ENCODE measurements around the gene GNAZ.

The GNAZ gene

DNA sequence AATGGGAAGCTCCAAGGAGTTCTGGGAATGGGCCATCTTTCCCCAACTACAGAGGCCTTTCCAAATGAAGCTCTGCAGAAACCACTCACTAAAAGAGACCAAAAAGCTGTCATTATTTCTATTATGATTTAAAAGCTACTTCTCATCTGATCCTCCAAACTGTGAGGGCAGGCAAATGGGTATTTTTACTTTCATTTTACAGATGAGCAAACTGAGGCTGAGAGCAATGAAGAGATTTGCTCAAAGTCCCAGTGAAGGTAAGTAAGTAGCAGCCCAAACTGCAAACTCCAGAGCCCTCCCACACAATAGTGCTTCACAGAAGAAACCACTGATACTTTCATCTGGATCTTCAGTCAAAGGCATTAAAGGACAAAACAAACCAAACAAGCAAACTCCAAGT, 70.1 kb downstream of the GNAZ start:
- no peak for FAIRE-seq

DNA sequence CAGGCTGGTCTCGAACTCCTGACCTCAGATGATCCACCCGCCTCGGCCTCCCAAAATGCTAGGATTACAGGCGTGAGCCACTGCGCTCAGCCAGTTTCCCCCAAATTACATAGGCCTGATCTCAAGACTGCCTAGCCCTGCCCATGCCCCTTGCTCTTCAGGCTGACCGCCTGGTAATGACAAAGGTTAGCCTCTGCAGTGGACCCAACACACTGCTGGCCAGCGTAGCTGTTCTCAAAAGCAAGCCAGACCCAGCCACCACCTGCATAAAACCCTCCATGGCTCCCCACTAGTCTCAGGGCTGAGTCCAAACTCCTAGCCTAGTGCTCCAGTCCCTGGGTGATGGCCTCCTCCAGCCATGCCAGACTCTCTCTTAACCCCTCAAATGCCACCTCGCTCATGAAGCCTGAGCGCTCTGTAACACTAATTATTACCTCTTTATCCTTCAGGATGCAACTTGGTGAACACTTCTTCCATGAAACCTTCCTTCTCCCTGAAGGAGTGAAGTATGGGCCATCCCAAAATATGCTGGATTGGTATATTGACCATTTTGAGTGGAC, 72.3 kb downstream of the GNAZ start:
- FAIRE-seq: no peak

DNA sequence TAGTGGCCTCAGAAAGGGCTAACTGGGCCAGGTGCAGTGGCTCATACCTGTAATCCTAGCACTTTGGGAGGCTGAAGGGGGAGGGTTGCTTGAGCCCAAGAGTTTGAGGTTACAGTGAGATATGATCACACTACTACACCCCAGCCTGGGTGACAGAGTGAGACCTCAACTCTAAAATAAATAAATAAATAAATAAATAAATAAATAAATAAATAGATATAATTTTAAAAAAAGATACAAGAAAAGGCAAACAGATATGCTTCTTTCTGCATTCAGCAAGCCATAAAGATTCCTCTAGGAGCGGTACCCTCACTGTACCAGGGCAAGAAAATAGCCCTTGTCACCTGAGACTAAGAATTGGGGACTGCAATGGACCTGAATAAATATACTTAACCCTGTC, 72.8 kb downstream of the GNAZ start:
- FAIRE-seq: no peak

DNA sequence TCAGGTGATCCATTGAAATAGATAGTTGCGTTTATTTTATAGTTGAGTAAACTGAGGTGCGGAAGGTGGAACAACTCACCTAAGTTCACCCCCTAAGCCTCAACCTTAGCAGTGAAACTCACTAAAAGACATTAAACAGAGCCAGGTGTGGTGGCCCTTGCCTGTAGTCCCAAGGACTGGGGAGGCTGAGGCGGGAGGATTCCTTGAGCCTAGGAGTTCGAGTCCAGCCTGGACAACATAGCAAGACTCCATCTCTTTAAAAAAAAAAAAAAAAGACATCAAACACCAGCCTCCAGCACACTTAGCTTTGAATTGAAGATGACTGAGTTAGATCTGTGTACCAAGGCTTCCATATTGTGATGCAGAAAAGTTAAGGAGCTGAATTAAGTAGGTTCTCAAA, 74.1 kb downstream of the GNAZ start:
- no peak for FAIRE-seq

DNA sequence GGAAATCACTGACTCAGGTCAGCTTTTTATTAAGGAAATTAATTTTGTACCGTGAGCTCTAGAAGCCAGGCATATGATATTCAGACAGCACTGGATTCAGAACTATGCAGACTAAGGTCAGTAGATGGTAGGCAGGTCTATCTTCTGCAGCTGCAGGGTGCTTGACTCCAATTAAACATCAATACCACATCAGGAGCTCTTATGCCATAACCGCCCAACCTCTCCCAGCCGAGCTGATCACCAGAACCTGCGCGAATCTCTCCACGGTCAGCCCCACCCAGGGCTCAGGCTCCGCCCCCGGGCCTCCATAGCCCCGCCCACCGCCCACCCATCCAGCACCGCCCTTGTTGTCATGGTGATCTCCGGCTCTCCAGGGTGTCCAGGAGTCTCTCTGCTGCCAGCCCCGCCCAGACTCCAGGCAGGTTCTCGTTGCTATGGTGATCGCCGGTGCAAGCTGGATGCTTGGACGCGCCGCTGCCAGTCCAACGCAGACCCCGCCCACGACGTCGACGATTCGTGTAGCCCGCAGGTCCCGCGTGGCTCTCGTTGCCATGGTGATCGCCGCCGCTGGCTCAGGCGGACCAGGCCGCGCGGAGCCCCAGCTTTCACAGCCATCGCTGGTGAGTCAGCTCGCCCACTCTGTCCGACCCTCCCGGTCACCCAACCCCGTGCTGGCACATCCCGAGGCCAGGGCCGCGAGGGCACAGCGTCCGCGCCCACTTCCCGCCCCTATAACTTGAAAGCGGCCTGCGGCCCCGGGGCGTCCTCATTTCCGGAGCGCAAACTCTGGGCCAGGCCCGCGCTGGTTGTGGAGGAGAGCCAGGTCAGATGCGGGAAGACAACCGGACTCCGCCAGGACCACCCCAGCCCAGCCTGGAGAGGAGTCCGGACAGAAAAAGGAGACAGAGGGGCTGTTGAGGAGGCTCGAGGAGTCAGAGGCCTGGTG, 74.9 kb downstream of the GNAZ start, which contains the start of gene RAB36:
Gene RAB36, plus strand, starts transcription at position 546 of the 946 bp plus-strand sequence. CDS start 1,140 bp downstream, outside the sequence.
- no peak for FAIRE-seq

DNA sequence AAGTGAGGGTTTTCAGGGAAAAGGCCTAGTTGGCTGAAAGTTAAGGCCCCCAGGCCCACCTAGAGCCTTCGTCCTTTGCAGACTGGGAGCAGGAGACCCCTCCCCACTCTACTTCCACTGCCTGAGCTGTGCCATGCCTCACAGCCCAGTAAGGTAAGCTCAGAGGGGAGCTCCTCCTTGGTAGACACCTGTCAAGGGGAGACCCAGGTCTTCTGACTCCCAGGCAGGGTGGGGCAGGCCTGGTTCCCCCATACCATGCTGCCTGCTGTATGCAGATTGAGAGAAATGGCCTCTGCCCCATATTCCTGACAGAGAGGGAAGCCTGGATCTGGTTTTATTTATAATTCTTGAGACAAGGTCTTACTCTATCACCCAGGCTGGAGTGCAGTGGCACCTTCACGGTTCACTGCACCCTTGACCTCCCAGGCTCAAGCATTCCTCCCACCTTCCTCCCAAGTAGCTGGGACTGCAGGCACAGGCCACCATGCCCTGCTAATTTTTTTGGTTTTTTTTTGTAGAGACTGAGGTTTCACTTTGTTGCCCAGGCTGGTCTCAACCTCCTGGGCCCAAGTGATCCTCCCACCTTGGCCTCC, 75.7 kb downstream of the GNAZ start:
- no peak for FAIRE-seq

DNA sequence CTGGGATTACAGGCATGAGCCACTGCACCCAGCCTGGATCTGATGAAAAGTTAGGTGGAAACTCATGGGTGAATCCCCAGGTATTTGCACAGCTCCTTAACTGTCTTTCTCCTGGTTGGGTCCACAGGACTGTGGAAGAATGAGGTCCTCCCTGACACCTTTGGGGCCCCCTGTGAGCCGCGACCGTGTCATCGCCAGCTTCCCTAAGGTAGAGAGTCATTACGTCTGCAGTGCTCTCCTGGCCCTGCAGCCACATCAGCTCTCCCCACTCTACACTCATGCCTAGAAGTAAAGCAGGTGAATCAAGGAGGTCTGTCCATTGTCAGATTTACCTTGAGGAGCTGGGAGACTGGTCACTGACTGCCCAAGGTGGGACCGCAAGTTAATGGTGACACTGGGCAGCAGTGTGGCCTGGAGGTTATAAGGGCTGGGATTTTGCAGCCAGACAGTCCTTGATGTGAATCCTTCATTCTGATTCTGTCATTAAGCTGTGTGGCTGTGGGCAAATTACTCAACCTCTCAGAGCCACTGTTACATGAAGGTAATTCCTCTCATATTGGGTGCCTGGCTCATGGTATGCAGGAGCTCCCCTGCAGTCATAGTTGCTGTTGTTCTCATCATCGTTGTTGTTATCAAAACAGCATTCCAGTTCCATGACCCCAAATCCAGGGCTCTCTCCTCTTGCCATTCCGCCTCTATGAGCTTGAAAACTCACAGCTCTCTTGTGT, 76.3 kb downstream of the GNAZ start:
- no peak for FAIRE-seq

DNA sequence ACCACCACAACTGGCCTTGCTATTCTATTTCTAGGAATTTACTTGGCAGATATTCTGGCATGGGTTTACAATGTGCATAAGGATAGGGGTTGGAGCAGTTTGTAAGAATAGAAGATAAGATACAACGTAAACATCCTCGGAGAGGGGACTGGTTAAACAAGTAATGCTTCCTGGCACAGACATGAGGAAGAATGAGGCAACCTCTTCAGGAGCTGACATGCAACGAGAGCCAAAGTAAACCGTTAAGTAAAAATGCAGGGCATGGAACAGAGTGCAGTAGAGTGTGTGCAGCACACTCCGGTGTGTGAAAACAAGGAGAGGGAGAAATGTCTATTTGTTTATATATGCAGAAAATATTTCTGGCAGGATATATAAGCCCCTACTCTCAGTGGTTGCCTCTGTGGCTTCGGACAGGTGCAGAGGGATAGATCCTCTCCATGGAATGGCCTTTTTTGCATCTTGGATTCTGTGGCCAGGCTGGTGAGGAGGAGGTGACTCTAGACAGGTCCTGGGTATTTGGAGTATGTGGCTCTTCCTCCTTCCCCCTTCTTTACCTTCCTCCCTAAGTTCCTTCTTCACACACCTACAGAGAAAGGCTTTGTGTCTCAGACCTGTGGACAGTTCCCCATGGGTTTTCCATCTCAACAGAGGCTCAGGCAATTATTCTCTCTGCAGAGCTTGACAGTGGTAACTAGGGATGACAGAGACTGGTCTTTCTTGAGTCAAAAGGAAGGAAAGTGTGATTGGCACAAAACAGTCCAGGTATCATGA, 77.5 kb downstream of the GNAZ start:
- no peak for FAIRE-seq

DNA sequence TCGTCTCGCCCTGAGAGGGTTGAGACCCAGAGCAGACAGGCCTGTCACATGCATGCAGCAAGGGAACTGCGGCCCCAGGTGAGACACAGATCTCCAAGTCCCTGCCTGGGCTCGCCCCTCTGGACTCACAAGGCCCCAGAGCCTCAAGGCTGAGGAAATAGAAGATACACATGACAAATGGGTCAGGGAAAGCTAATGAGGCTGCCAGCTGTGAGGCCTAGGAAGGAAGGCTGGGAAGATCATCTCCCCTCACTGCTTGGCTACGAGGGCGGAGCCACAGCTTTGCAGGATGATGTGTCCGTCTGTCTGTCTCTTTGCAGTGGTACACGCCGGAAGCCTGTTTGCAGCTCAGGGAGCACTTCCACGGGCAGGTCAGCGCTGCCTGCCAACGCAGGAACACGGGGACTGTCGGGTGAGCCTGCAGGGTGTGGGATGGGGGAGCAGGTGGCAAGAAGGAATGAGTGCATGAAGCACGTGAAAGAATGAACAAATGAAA, 79.5 kb downstream of the GNAZ start:
- FAIRE-seq: no peak

DNA sequence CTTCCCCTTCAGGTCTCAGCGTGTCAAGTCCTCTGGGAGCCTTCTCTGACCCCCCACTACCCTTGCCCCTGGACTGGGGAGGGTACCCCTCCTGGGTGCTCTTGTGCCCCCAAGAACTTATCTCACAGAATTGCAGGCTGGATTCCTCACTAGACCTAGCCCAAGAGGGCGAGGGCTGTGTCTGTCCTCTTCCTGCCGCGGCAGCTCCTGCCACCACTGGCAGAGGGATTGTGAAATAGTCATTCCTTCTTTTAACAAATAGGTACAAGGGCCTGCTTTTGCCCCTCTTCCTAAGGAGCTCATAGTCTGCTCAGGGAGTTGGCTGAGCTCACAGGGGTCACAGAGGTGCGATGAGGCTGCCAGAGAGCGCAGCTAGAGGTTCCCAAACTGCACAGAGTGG, 80.4 kb downstream of the GNAZ start:
- FAIRE-seq: no peak

DNA sequence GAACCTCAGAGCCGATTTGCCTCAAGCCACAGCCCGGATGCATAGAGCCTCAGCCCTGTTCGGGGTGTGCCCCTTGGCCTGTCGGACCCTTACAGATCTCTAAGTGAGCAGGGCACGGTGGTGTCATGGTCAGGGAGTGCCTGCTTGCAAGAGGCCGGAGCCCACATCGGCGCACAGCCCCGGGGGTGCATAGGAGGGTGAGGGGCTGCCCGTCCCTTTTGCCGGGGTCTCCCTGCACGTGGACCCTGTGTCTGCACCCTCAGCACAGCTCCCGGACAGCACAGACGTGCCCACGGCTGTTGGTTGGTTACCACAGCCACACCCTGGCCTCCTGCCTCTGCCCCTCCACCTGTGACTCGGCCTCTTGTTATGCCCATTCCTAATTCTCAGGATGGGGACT, 81.5 kb downstream of the GNAZ start:
- FAIRE-seq: no peak

DNA sequence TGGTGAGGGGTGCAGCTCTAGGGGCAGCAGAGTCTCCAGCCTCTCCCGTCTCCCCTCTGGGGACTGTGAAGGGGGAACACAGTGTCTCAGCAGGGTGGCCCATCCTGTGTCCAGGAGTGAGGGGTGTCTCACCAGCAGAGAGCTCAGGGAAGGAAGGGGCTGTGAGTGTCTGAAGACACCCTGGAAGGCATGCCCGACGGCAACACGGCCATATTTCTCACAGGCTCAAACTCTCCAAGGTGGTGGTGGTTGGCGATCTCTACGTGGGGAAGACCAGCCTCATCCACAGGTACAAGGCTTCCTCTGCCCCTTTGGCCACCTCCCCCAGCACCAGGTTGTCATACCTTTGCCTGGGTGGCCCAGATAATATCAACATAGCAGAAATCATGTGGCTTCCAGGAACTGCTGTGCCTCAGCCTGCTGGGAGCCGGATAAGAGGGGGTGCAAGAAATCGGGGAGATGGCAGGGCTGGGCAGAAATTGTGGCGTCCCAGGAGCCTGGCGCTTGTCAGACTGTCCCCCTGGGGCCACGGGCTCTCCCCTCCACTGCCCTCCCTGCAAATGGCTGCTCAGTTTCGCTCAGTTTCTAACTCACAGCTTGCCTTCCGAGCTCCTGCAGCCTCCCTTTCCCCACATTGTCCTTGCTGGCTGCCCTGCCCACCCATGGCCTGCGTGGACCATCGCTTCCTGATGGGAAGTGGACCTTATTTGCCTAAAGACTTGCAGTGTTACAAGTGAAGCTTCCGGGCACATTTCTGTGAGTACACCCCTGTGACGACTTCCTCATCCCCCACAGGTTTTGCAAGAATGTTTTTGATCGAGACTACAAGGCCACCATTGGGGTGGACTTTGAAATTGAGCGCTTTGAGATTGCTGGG, 82.2 kb downstream of the GNAZ start:
- no peak for FAIRE-seq

DNA sequence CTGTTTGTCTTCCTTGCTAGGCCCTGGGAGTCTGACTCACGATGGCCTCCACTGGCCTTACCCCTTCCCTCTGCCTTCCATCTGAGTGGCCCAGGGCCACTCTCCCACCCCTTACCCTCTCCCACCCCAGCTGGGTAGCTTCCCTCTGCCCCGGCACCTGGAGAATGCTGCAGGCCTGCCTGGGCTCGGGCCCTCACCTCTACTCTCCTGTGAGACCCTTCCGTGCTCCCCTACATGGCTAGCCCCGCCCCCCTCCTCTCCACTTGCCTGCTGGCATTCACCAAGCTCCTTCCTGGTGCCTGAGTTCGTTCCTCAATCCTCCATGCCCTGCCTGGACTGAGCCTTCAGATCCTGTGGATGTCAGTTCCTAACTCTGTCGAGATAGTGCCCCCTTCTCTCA, 83.7 kb downstream of the GNAZ start:
- FAIRE-seq: no peak

DNA sequence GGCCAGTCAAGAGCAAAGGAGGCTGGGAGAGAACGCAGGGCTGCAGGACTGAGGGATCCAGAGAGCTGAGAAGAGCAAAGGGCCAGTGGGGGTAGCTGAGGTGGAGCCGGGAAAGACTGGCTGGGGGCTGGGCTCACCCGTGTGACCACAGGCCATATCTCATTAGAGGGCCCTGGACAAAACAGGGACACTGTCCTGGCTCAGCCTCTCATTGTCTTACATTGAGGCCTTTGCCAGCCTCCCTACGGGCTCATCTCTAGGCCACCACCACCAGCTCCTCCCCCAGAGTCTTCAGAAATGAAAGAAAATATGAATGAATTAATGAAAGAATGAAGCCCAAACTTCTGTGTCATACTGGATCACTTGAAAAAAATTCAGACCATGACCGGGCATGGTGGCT, 84.1 kb downstream of the GNAZ start:
- no peak for FAIRE-seq

DNA sequence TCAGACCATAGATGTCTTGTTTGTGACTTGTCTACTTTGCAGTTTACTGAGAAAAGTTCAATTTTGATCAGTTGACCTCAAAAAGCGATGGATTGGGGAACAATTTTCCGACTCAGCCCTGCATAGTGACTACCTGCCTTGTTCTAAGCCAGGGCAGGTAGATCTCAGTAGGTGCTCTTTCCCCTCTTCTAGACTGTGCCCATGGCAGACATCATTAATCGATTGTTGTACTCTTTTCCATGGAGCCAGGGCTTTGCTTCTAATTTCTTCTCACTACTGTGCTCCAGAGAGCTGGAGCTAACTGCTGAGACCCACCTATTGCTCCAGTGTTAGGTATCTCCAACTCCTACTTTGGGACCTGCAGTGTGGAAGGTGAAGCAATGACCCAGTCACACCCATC, 84.8 kb downstream of the GNAZ start:
- no peak for FAIRE-seq

DNA sequence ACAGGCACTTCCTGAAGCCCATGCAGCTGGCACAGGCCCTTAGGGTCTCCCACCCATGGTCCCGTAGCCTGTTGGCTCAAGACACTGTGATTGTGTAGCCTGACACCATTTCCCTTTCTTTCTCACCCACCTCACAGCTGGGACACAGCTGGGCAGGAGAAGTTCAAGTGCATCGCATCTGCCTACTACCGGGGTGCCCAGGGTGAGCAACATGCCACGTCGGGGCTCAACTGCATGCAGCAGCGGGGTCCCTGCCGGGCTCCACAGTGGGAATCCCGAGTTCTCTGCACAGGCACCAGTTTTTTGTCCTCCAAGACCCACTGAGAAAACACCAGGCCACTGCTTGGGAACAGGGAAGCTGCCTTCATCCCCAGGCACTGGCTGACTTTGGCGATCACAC, 85.5 kb downstream of the GNAZ start:
- no peak for FAIRE-seq

DNA sequence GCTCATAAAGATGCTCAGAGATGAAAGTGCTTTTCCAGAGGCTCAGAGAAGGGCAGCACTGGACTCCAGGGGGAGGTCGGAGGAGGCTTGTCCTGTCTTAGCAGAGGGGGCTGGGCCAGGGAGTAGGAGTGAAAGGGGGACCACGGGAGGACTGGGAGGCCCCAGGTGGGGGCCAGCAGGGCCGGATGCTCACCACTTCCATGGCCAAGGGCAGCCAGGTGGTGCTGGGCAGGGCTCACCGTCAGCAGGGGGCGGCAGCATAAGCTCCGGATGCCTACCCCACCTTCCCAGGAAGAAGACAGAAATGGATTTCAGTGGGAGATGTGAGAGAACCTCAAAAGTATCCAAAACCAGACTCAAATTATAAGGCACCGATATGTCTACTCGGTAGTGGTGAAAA, 86.0 kb downstream of the GNAZ start:
- no peak for FAIRE-seq

DNA sequence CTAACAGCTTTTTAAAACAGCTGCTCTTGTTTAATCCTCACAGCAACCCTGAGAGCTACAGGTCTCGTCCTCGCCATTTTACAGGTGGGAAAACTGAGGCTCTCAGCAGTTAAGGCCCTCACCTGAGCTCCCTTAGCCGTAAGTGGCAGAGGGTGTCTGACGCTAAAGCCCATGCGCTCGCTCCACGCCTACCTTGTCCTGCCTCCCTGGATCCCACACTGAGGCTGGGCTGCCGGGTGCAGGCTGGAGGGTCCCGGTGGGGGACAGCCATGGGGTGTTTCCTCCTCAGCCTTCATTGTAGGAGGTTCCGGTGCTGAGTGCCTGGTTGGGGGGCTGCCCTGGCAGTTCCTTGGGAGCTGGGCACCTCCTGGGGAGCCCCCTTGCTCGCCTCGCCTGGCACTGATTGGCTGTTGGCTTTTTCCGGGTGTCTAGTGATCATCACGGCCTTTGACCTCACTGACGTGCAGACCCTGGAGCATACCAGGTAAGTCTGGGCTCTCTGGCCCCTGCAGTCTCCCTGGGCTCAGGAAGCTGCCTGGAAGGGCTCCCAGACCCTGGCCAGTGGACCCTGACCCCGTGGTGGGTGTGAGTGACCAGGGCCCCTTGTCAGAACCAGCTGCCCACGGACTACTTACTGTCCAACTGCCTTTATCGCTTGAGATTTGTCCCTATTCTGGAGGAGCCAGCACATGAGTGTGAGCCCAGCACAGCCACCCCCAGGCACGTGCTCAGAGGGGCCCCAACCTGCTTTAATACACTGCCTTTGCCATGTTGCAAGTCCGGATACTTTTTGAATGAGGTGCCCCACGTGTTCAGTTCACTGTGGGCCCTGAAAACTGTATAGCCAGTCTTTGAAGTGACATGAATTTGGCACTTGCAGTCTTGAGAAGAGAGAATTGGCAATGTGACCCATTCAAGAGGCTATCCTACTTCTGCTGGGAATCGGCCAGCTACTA, 87.5 kb downstream of the GNAZ start:
- FAIRE-seq: no peak

DNA sequence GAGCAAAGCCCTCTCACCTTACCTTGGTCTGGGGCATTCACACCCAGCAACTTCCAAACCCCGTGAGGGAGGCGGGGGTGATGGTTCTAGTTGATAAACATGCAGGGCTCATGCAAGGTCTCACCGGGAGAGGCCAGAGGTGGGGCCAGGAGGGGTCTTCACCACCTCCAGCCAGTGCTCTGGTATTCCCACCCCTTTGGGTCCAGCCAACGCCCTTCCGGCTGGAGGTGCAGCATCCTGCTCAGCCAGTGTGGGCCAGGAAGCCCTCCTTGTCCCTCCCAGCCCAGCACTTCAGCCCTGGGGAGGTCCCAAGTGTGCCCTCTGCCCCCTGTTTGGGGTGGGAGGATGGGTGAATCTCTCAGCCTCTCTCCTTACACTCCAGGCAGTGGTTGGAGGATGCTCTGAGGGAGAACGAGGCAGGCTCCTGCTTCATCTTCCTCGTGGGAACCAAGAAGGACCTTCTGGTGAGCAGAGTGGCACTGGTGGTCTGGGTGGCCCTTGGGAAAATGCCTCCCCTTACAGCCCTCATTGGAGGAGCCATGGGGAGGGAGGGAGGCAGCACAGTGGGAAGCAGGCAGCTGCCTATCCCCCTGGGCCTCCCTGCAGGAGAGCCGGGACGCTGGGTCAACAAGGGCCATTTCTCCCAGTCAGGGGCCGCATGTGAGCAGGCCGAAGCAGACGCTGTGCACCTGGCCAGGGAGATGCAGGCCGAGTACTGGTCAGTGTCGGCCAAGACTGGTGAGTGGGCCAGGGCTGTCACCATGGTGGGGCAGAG, 88.4 kb downstream of the GNAZ start:
- no peak for FAIRE-seq
